ENCODE results near the gene SYPL1. TPM values are rescaled to one million over a fixed set of nuclear protein-coding genes. Genes with fewer than 3 reads are reported as not detected.

Gene SYPL1
- total RNA-seq, 1 experiment from 2014 or later, result 39.2 TPM

DNA sequence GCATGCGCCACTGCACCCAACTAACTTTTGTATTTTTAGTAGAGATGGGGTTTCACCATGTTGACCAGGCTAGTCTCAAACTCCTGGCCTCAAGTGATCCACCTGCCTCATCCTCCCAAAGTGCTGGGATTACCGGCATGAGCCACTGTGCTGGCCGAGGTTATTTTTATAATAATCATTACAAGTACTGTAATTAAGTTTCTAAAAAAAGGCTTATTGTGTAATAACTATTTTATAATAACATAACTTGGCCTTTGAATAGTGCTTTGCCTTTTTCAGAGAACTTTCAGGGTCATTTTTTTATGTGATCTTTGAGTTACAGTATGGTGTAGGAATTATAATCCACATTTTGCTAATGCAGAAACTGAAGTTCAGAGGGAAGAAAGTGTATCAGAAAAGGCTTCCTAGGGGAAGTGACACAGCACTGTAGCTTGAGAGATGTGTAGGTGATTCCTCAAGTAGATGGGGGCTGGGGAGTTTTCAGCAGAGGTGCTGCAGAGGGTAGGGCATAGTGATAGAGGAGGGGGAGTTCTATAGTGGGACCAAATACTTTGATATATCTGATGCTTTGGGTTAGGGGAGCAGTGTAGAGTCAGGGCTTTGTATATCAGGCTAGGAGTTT lies 9.2 kb upstream of the SYPL1 start:
- Histone ChIP-seq H3K4ac (ENCODE audit: low read depth, low read length) (no peak overlapping the region), H2BK120ac (ENCODE audit: low read depth, low read length, poor library complexity, severe bottlenecking) (no peak overlapping the region), H3K27ac (ENCODE audit: insufficient read length, low read depth, low read length) (no peak overlapping the region), H3K9ac (ENCODE audit: extremely low read depth, insufficient read length, low read length) (no peak overlapping the region), H4K91ac (ENCODE audit: insufficient read length, low read depth, low read length) (no peak overlapping the region), H3K9me3 (ENCODE audit: control insufficient read depth, low read depth, low read length) (no peaks in the 10 kb centered on the region), H3K27me3 (ENCODE audit: insufficient read depth, low read length) (no peaks in the 10 kb centered on the region), H2AK5ac (ENCODE audit: insufficient read length, low read length) (no peak overlapping the region), H4K8ac (replicated peaks; ENCODE audit: insufficient read length, low read depth, low read length) (no peak overlapping the region), H2BK12ac (ENCODE audit: insufficient read length, low read depth, low read length) (no peak overlapping the region), H3K79me1 (ENCODE audit: insufficient read depth, low read depth, low read length, poor library complexity, severe bottlenecking) (no peaks in the 10 kb centered on the region), H4K20me1 (ENCODE audit: control insufficient read depth, insufficient read depth, insufficient read length) (no peaks in the 10 kb centered on the region), H4K5ac (ENCODE audit: insufficient read length, low read depth, low read length) (no peak overlapping the region), H3T11ph (ENCODE audit: low read length) (no peak overlapping the region), H2BK15ac (ENCODE audit: low read depth, low read length) (no peak overlapping the region), H3K18ac (ENCODE audit: insufficient read length, low read depth, low read length) (no peak overlapping the region), H3K56ac (ENCODE audit: insufficient read length, low read depth, low read length) (no peak overlapping the region), H3K14ac (ENCODE audit: insufficient read depth, low read length) (no peak overlapping the region), H2BK20ac (ENCODE audit: low read depth, low read length, poor library complexity, severe bottlenecking) (no peak overlapping the region), H3K4me2 (ENCODE audit: insufficient read depth, insufficient read length, low read length) (no peak overlapping the region), H3K79me2 (ENCODE audit: insufficient read depth, low read length) (no peaks in the 10 kb centered on the region), H2BK5ac (ENCODE audit: insufficient read length, low read length) (no peak overlapping the region), H3K4me1 (ENCODE audit: insufficient read depth, low read length) (peaks cover 5% of the 10 kb centered on the region; the same call in 1 of the 2 replicates), H3K23ac (ENCODE audit: insufficient read length, low read depth, low read length) (no peak overlapping the region), H2AFZ (ENCODE audit: low read length) (no peak overlapping the region), H3K23me2 (ENCODE audit: insufficient read length, low read depth, low read length, poor library complexity, severe bottlenecking) (no peaks in the 10 kb centered on the region)
- Mint-ChIP-seq H3K4me3 (no peak overlapping the region), H3K9me3 (no peaks in the 10 kb centered on the region), H3K27me3 (ENCODE audit: low read depth) (no peaks in the 10 kb centered on the region), H3K36me3 (ENCODE audit: insufficient read depth in 1 of 3, low read depth in 3 of 3) (no peaks in the 10 kb centered on the region), H3K4me1 (peaks cover 12 to 25% of the 10 kb centered on the region in 2 experiments), H3K27ac (no peak overlapping the region)
- no peak for TF ChIP-seq CTCF (conservative IDR thresholded peaks at IDR 0.05)
- DNase-seq, result no peak
- WGBS (ENCODE audit: extremely low coverage, insufficient read length, low lambda C conversion rate), result no CpG with 5 or more reads among the region's 3 CpGs

Measured in H9 (cell line).